Activated CD4-positive, alpha-beta T cell treated with anti-CD3 and anti-CD28 coated beads for 1 hour (primary cell): Measurements from ENCODE around the gene PXMP4.

Experiments used
- DNase-seq: peaks from one replicate; pipeline ENCODE4 v3.0.0-alpha.2; 2020

PXMP4 gene

GRCh38 chr20:33730946-33731692 is 11.0 kb upstream of the PXMP4 start:
- DNase-seq = no peak

- no peak for DNase-seq
Observed at GRCh38 chr20:33729101-33729500, 9.0 kb upstream of the PXMP4 start.

DNA sequence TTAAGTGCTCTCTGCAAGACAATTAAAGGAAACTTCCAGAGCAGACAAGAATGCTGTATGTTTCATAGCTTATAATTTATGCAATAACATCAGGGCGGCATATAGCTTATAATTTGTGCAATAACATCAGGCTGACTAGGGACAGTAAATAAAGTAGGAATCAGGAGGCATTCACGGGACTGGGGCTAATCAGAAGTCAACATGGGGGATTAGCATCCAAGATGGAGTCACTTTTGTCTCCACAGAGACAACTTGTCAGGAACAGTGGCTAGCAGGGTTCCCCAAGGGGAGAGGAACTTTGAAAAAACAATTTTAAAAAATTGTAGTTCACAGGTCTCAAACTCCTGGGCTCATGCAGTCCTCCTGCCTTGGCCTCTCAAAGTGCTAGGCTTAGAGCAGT is 8.4 kb upstream of the PXMP4 start:
- DNase-seq = no peak

DNA sequence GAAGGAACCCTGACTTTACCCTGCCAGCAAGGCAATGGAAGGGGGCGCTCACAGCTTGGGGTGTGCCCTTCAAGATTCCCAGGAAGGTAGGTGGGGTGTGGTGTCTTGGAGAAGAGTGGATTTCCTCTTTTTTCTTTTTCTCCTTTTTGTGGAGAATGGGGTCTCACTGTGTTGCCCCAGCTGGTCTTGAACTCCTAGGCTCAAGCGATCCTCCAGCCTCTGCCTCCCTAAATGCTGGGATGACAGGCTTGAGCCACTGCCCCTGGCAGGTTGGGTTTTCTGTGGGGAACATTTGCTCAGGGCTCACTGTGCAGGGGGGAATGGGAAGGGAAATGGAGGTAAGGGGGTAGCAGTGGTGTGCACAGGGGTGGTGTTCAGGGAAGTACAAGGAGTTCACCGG is 7.7 kb upstream of the PXMP4 start:
- no peak for DNase-seq

DNA sequence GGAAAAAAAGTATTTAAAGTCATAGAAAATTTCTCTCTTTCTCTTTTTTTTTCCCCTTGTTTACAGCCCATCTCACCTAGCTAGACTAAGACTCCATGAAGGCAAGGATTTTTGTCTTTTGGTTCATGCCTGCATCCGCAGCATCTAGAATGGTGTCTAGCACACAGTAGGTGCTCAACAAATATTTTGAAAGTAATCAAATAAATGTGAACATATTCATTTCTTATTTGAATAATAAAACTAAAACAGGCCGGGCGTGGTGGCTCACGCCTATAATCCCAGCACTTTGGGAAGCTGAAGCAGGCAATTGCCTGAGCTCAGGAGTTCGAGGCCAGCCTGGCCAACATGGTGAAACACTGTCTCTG is 7.0 kb upstream of the PXMP4 start:
- DNase-seq = no peak

GRCh38 chr20:33725607-33726264 is 5.6 kb upstream of the PXMP4 start:
- DNase-seq = no peak

GRCh38 chr20:33724439-33725094 is 4.5 kb upstream of the PXMP4 start:
- no peak for DNase-seq

DNA sequence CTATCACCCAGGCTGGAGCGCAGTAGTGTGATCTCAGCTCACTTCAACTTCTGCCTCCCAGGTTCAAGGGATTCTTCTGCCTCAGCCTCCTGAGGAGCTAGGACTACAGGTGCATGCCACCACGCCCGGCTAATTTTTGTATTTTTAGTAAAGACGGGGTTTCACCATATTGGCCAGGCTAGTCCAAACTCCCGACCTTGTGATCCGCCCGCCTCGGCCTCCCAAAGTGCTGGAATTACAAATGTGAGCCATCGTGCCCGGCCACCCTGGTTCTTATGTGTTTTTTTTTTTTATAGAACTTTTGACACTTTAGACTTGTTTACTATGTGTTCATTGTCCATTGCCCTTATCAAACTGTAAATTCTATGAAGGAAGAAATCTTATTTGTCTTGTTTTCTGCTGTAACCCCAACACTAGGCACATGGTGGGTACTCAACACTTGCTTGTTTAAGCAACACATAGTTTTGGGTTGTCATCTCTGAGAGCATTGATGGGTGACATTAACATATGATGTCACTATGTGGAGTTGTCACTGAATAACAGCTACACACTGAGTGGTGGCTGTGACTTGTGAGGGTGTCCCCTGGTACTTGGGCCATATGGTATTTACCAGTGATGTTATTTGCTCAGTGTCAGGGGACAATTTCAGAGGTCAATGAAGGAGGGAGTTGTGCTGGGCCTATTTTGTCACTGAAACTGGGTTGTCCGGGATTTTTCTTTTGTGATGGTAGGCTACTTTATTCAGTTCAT is 1.5 kb upstream of the PXMP4 start:
- DNase-seq = no peak

DNA sequence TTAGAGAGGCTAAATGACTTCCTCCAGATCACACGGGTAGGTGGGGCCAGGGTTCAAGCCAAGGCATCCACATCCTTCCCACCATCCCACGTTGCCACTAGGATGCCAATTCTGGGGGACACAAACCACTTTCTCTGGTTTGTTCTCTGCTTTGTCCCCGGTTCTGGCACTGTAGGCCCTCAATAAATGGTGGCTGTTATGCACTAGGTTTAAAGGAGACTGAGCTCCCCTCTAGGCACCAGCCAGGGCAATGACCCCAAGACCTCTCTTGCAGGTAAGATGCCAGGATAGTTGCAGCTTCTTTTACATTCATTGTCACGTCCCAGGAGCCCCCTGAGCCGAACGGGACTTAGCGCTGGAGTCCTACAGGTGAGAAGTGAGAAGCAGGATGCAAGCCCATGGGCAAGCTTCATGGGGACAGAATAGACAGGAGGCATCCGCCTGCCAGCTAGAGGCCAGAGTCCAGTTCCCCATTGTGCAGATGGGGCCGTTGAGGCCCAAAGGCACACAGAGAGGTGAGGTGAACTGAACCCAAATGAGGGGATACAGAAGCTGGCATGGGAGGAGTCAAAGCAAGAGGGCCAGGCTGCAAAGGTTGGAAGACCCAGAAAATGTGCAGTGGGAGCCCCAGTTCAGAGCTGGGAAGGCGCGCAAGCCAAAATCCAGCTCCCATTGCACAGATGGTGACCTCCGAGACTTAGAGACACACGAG is 677 bp downstream of the PXMP4 start:
- DNase-seq = no peak

- no peak for DNase-seq
Observed at GRCh38 chr20:33716498-33716897, 3.6 kb downstream of the PXMP4 start.

GRCh38 chr20:33713865-33714367 is 6.2 kb downstream of the PXMP4 start:
- DNase-seq = no peak

- DNase-seq = no peak
Observed at GRCh38 chr20:33711446-33711738, 8.7 kb downstream of the PXMP4 start.

DNA sequence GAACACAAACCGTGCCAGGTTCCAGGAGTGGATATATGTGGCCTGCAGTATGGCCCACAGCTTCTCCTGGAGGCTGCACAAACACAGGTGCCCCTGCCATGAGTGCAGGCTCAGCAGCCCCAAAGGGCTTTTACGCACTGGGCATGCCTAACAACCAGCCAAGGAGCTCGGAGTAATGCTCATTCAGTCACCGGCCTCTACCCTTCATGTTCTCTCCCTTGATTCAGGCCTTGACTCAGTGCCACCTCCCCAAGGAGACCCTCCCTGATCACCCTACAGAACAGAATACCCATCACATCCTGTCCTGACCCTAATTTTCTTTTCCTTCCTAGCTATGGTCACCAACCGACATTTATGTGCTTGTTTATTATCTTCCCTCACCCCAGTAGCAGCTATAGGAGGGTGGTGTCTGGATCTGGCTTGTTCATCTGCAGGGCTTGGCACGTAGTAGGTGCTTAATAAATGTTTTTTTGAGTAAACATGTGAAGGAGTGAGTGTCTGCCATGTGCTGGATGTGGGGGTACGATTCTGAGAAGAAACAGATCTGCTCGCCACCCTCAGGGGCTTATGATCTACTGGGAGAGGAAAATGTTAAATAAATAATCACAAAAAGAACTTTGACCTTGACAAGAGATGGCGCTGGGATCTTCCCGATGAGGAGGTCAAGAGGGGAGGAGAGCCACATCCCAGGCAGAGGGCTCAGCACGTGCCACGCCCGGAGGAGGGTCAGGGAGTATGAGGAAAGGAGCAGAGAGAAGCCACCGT is 9.2 kb downstream of the PXMP4 start:
- DNase-seq = no peak

GRCh38 chr20:33709905-33710541 is 10.1 kb downstream of the PXMP4 start:
- no peak for DNase-seq

DNA sequence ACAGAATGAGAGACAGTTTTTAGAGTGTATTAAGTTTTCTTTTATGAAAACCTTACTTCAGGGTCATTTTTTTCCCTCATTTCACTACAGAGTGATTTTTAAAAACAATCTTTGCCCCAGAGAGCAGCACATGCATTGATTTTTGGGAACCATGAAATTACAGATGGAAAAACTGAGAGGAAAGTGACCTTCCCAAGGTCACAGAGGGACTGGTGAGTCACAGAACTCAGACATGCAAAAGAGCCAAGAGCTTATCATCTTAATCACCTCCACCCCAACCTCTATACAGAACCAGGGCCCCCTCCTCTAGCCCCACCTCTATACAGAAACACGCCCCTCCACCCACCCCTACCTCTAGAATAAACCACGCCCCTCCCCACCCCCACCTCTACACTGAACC is 10.7 kb downstream of the PXMP4 start:
- DNase-seq = no peak

- no peak for DNase-seq
Observed at GRCh38 chr20:33707668-33708067, 12.4 kb downstream of the PXMP4 start.

DNA sequence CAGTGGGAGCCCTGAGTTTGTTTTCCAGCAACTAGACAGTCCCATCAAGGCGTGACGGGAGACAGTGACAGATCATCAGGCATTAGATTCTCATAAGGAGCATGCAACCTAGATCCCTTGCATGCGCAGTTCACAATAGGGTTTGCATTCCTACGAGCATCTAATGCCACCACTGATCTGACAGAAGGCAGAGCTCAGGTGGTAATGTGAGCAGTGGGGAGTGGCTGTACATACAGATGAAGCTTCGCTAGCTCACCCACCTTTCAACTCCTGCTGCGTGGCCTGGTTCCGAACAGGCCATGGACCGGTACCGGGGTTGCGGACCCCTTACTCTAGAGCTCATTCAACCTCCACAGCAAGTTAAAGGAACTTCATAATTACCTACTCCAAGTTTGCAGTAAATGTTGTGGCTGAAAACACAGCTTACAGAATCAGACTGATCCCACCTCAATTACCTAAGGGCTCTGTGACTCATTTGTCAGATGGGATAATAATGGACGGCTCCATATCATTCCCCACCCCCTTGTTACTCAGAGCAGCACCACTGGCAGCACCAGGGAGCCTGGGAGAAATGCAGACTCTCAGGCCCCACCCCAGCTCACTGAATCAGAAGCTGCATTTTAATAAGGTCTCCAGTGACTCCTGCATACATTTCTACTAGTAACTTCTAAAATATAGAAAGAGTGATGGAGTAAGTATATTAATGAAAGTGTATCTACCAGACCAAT is 15.7 kb downstream of the PXMP4 start:
- no peak for DNase-seq

DNA sequence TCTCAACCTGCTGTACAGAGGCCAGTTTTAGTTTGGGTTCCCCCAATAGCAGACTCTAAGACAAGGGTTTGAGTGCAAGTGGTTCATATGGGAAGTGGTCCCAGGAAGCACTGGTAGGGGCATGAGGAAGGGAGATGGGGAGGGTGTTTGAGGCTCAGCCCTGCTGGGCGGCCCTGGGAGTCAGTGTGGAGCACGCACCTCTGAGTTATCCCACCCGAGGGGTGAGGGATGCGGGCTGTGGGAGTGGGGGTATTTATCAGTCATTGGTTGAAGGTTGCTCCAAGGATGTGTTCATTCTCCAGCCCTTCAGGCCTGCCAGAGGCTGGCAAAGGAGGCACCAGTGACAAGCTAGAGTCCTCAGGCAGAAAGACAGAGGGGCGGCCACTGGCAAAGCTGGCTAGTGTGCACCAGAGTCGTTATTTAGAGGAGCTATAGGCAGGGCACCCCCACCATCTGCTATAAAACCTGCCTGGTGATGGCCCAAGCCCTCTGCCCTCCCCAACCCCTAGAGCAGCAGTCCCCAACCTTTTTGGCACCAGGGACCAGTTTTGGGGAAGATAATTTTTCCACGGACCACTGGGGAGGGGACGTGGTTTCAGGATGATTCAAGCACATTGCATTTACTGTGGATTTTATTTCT is 16.5 kb downstream of the PXMP4 start:
- DNase-seq = no peak

- DNase-seq = no peak
Observed at GRCh38 chr20:33702861-33703260, 17.2 kb downstream of the PXMP4 start.
